OCI-LY3 (cell line): ENCODE results near the gene DACT1.

Experiments
- H2AFZ ChIP-seq: fragments of 200-600, 300-600 bp; shearing (Covaris generic); 2 replicates; pipeline ENCODE4 v1.6.0; 2014; ENCODE audit warnings: antibody characterized with exemption, low read depth, low read length
- H3K27ac ChIP-seq: fragments of 200-600, 300-600 bp; sonication (generic); 2 replicates; pipeline ENCODE4 v1.5.1; 2014; ENCODE audit warnings: mild to moderate bottlenecking, low read length, moderate library complexity, mixed read lengths
- H3K27me3 ChIP-seq: fragments of 200-600, 300-600 bp; sonication (generic); 2 replicates; pipeline ENCODE4 v1.6.1; 2014; ENCODE audit warnings: low read depth, low read length, mixed read lengths
- H3K36me3 ChIP-seq: fragments of 200-600, 300-600 bp; sonication (generic); replicated peaks from 2 replicates; pipeline ENCODE3; 2014; ENCODE audit warnings: low read depth, low read length, mixed read lengths
- H3K4me1 ChIP-seq: fragments of 300-600, 200-600 bp; sonication (generic); 2 replicates; pipeline ENCODE4 v1.6.1; 2014; ENCODE audit warnings: low read length, mixed read lengths
- H3K4me2 ChIP-seq: fragments of 200-600, 300-600 bp; sonication (generic); 2 replicates; pipeline ENCODE4 v1.6.1; 2014; ENCODE audit warnings: low read length, mixed read lengths
- H3K4me3 ChIP-seq: fragments of 300-600, 200-600 bp; sonication (generic); 2 replicates; pipeline ENCODE4 v1.5.1; 2014; ENCODE audit warnings: antibody characterized with exemption, mild to moderate bottlenecking, low read length, moderate library complexity
- H3K79me2 ChIP-seq: fragments of 300-600, 200-600 bp; shearing (Covaris generic); 2 replicates; pipeline ENCODE4 v1.6.1; 2014; ENCODE audit warnings: mild to moderate bottlenecking, low read length, mixed read lengths
- H3K9ac ChIP-seq: fragments of 300-600, 200-600 bp; shearing (Covaris generic); 2 replicates; pipeline ENCODE4 v1.6.0; 2014; ENCODE audit warnings: mild to moderate bottlenecking, low read length, moderate library complexity
- H3K9me3 ChIP-seq: fragments of 200-600, 300-600 bp; shearing (Covaris generic); 2 replicates; pipeline ENCODE4 v1.6.1; 2014; ENCODE audit warnings: low read length, mixed read lengths; ENCODE audit not compliant: insufficient read depth
- H4K20me1 ChIP-seq: fragments of 200-600, 300-600 bp; sonication (generic); 2 replicates; pipeline ENCODE4 v1.6.1; 2016; ENCODE audit warnings: low read length, mixed read lengths; ENCODE audit not compliant: insufficient read depth
- EZH2phosphoT487 ChIP-seq: fragments of 200-600 bp; shearing (Covaris generic); IDR thresholded peaks from 2 replicates; pipeline ENCODE4 v1.6.1; 2018; ENCODE audit warnings: antibody characterized with exemption, mixed run types, low read depth
- TF ChIP-seq, protein P1 (sequence below): fragments of 200-600, 300-600 bp; sonication (generic); IDR thresholded peaks from 2 replicates; pipeline ENCODE4 v1.5.1; 2014; ENCODE audit warnings: antibody characterized with exemption, low read length, low read depth

DACT1 gene

DNA sequence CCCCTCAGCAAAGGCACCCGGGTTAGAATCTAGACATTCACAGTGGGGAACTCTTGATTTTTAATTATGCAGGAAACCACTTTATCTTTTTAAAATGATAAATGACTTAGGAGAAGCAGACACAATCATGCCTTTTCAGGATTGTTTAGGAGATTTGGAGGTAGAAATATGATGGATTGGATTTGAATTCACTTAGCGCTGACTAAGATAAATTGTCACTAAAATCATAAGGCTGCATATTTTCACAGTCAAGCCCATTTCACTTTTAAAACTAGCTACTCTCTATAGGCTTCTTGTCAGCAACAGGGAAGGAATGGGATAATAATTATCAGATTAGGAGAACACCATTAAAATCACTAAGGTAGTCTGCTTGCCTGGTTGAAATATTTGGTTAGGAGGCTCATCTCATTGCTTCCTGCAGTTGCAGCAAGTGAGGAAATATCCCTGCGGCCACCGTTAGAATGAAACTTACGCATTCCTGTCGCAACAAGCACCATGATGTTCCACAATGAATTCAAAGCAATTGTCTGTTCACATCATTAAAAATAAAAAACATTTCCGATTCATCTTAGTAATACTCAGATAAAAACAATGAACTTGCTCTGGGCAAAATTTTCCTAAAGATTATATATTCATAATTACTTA is 31.9 kb downstream of the DACT1 start:
- Histone ChIP-seq H3K4me2 (no peak overlapping the region), H3K79me2 (no peaks in the 10 kb centered on the region), H4K20me1 (no peaks in the 10 kb centered on the region), H3K4me3 (no peak overlapping the region), H3K9ac (no peak overlapping the region), H3K4me1 (peaks cover 6% of the 10 kb centered on the region), H3K9me3 (no peaks in the 10 kb centered on the region), H2AFZ (no peak overlapping the region), H3K27me3 (no peaks in the 10 kb centered on the region), H3K36me3 (no peaks in the 10 kb centered on the region), H3K27ac (no peak overlapping the region)
- TF ChIP-seq EZH2phosphoT487 = no peak
- TF ChIP-seq, protein P1, sequence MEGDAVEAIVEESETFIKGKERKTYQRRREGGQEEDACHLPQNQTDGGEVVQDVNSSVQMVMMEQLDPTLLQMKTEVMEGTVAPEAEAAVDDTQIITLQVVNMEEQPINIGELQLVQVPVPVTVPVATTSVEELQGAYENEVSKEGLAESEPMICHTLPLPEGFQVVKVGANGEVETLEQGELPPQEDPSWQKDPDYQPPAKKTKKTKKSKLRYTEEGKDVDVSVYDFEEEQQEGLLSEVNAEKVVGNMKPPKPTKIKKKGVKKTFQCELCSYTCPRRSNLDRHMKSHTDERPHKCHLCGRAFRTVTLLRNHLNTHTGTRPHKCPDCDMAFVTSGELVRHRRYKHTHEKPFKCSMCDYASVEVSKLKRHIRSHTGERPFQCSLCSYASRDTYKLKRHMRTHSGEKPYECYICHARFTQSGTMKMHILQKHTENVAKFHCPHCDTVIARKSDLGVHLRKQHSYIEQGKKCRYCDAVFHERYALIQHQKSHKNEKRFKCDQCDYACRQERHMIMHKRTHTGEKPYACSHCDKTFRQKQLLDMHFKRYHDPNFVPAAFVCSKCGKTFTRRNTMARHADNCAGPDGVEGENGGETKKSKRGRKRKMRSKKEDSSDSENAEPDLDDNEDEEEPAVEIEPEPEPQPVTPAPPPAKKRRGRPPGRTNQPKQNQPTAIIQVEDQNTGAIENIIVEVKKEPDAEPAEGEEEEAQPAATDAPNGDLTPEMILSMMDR = no peak

DNA sequence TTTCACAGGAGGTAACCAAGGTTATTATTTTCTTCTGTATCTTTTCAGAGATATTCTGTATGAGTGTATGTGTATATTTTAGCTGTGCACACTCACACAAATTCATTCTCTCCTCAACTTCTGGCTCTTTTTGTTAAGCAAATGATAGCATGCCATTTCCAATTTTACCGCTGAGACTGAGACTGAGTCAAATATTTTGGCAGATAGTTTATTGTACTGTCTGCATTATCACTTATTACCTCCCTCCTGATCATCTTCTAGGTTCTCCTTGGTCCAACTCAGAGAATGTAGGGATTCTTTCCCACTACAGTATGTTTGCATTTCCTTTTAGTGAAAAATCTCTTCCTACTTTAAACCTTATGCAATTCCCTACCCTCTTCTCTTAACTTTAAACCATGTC is 33.3 kb downstream of the DACT1 start:
- Histone ChIP-seq H4K20me1 (no peaks in the 10 kb centered on the region), H2AFZ (no peak overlapping the region), H3K9me3 (no peaks in the 10 kb centered on the region), H3K4me3 (no peak overlapping the region), H3K4me2 (no peak overlapping the region), H3K4me1 (no peaks in the 10 kb centered on the region), H3K27me3 (no peaks in the 10 kb centered on the region), H3K27ac (no peak overlapping the region), H3K9ac (no peak overlapping the region), H3K36me3 (no peaks in the 10 kb centered on the region), H3K79me2 (no peaks in the 10 kb centered on the region)
- TF ChIP-seq, protein P1 = no peak
- TF ChIP-seq EZH2phosphoT487 = no peak

DNA sequence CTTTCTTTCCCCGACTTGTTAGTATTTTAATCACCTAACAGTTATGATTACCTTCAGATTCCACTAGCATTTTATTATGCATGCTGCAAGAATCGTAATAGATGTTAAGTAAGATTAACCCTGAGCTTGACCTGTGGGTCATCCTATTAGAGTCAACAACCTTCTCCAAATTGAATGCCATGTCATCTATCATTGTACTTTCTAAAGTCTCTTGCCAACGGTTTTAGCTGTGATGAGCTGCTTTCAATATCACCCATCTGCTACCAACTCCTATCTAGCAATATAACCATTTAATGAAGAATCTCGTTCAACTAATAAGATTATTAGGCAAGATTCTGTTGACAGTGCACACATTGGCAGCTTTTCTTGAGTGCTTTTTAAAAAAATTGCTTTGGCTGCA is 33.7 kb downstream of the DACT1 start:
- H3K4me1 ChIP-seq = no peaks in the 10 kb centered on the region

DNA sequence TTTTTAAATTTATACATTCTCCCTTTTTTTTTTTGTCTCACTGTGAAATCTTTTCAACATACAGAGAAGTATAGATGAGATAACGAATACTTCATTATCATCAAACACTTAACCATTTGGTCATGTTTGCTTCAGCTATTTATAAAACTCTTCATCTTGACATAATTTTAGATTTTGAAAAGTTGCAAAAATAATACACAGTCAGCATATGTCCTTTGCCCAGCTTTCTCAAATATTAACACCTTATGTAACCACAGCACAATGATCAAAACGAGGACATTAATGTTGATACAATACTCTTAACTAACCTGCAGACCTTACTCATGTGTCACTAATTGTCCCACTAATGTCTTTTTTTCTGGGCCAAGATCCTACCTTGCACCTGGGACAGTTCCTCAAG is 36.0 kb downstream of the DACT1 start:
- Histone ChIP-seq H3K36me3 (no peaks in the 10 kb centered on the region), H3K9me3 (no peaks in the 10 kb centered on the region), H3K27ac (no peak overlapping the region), H2AFZ (no peak overlapping the region), H3K4me2 (no peak overlapping the region), H4K20me1 (no peaks in the 10 kb centered on the region), H3K4me3 (no peak overlapping the region), H3K9ac (no peak overlapping the region), H3K79me2 (no peaks in the 10 kb centered on the region), H3K27me3 (no peaks in the 10 kb centered on the region), H3K4me1 (no peaks in the 10 kb centered on the region)
- TF ChIP-seq, protein P1 = no peak
- TF ChIP-seq EZH2phosphoT487 = no peak

More for the DNA sequence above, 33.7 kb downstream of the DACT1 start:
- no peak overlapping the region for H3K4me2 ChIP-seq
- no peak overlapping the region for H2AFZ ChIP-seq
- TF ChIP-seq EZH2phosphoT487 = no peak
- TF ChIP-seq, protein P1 = no peak
- H3K9me3 ChIP-seq = no peaks in the 10 kb centered on the region
- H4K20me1 ChIP-seq = no peaks in the 10 kb centered on the region
- no peak overlapping the region for H3K4me3 ChIP-seq
- H3K27ac ChIP-seq = no peak overlapping the region
- no peak overlapping the region for H3K9ac ChIP-seq
- H3K79me2 ChIP-seq = no peaks in the 10 kb centered on the region
- no peaks in the 10 kb centered on the region for H3K36me3 ChIP-seq
- no peaks in the 10 kb centered on the region for H3K27me3 ChIP-seq
